Activated T-cell treated with anti-CD3 and anti-CD28 coated beads for 1 hour (primary cell): Measurements from ENCODE around the gene CFI.
"Not testable (repeated sequence)": the region's sequence is repeated elsewhere in the genome, so short reads cannot be mapped to it uniquely, and the experiment has no call there.

ENCODE experiments used
- DNase-seq: peaks from one replicate; pipeline ENCODE4 v3.0.0-alpha.2; 2020; ENCODE audit warnings: low read depth

Gene CFI

DNA sequence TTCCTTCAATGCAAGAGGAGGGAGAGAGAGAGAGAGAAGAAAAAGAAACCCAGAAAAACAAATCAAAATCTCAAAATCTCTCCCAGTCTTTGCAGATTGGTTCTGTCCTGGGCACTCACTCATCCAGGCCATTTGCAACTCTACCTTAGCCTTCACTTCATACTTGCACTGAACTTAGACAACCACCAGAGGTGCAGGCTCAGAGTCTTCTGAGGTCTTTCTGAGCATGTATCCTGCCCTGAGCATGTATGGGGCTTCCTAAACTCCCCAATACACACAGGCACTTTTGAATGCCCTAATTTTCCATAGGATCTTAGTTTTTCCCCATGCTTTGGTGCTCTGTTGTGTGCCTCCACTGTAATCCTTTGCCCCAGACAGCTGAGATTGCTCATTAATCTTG, 2.9 kb downstream of the CFI start:
- DNase-seq = no peak

DNA sequence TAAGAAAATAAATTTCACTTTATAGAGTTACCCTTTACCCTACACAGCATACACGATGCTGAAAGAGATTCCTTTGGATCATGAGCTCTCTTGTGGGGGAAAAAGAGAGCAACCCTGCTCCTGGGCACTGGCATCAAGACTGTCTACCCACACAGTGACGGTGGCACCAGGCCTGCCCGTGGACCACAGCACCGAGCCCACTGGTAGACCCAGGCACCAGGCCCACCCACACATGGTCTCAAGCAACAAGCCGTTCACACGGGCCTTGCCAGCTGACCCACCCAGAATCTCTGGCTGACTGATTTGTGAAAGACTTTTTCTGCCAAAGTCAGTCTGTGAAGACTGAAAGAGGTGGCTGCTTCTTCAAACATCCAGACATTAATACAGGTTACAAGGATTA, 6.7 kb downstream of the CFI start:
- DNase-seq = no peak

DNA sequence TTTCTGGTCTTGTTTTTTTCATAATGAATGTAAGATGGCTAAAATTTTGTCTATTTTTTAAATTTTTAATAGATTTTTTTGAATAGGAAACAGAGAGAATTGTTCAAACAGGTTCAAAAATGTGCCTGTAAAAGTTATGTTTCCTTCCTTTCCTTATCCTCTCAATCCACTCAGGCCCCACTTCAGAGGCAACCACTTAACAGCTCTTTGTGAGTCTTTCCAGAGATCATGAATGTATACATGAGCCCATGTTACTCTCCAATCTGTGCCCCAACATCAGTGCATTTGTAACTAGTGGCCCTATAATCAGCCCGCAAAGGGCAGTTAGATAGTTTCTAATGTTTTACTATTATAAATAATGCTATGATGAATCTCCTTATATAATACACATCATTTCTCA, 14.0 kb downstream of the CFI start:
- DNase-seq = no peak

GRCh38 chr4:109786846-109787245, 15.0 kb downstream of the CFI start:
- DNase-seq = no peak

DNA sequence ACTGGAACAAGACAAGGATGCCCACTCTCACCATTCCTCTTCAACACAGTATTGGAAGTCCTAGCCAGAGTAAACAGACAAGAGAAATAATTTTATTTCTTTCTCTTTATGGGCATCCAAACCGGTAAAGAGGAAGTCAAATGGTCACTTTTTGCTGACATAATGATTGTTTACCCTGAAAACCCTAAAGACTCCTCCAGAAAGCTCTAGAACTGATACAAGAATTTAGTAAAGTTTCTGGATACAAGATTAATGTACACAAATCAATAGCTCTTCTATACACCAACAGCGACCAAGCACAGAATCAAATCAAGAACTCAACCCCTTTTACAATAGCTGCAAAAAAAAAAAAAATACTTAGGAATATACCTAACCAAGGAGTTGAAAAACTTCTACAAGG, 19.7 kb downstream of the CFI start:
- DNase-seq = not testable (repeated sequence)

GRCh38 chr4:109764789-109765402, 36.9 kb downstream of the CFI start:
- no peak for DNase-seq

- DNase-seq = no peak
These were observed 37.4 kb downstream of the CFI start for GRCh38 chr4:109764376-109764775.

- DNase-seq = no peak
These were observed 41.1 kb downstream of the CFI start for GRCh38 chr4:109760682-109761081.

DNA sequence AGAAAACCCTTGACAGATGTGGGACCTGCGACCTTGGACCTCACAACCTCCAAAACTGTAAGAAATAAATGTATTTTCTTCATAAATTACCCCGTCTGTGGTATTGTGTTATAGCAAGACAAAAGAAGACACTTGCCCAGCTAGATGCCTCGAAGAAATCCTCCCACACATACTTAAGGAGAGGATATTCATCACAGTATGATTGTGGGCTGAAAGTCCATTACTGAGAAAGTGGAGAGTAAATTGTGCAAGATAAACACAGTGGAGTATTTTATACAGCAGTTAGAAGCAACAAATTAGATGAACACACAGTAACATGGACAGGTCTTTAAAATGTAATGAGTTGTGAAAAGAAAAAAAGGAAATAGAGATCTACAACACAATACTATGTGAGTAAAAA, 46.1 kb downstream of the CFI start:
- no peak for DNase-seq

DNA sequence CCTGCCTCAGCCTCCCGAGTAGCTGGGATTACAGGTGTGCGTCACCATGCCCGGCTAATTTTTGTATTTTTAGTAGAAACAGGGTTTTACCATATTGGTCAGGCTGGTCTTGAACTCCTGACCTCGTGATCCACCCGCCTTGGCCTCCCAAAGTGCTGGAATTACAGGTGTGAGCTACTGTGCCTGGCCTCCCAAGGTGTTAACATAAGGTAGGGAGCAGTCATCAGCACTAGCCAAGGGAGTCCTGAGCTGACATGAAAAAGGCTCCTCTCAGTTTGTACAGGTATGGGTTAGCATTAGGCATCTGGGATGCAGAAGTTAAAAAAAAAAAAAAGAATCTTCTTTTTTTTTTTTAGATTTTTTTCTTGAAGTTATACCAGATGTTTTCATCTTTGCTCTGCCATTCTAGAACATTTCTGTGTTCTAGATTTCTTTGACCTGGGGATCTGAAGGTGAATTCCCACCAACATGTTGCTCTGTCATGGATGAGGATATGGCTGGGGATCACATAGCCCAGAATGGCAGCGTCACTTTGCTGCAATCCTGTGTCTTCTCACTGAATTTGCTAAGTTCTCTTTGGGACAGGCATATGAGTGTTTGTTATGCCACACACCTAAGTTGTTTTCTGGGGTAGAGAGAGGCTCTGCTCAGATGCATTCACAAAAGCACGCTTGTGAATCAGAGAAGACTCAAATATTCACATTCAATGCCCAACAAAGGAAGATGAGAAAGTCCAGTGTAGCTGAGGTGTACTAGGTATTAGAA, 47.5 kb downstream of the CFI start:
- DNase-seq = no peak

- DNase-seq = no peak
These were observed 49.3 kb downstream of the CFI start for GRCh38 chr4:109752525-109752924.

DNA sequence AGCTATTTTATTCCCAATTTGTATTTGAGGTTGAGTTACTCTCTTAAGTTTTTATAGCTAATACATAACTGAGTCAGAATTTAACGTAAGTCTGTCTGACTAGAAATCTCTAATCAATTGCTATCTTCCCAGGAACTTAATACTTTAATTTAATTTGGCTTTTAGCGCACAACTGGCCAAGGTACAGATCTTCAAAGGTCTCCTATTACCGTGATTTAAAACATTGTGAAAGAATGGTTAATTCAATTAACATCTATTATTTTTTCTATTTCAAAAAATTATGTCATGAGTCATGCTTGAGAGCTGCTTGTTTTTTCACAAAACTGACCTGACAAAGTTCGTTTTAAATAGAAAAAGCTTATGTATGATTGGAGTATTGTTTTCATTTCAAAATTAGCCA, 49.9 kb downstream of the CFI start:
- no peak for DNase-seq

- no peak for DNase-seq
These were observed 51.1 kb downstream of the CFI start for GRCh38 chr4:109750652-109751244.

DNA sequence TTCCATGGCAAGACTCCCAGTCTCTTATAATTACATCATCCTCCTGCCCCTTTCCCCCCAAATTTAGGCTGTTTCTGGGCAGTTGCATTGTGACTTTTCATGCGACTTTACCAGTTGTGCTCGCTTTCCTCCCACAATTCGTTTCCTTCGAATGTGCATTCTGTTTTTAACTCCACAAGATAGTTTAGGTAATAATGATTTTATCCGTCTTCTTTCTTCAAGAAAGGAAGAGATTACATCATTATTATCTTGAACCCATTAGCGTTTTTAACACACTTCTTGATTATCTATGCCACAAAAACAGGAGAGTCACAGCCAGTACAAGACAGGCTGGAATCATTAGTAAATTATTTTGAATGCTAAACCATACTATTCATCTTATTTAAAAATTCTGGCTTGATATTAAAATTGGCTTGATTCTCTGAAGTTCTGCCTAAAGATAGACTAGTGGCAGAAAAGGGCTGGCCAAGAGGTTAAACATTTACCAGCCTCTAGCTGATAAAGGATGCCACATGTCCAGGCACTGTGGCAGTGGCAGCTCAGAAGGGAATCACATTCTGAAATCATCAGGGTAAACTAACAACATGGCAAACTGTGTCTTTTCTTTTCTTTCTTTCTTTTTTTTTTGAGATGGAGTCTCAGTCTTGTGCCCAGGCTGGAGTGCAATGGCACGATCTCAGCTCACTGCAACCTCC, 52.3 kb downstream of the CFI start:
- DNase-seq = no peak

DNA sequence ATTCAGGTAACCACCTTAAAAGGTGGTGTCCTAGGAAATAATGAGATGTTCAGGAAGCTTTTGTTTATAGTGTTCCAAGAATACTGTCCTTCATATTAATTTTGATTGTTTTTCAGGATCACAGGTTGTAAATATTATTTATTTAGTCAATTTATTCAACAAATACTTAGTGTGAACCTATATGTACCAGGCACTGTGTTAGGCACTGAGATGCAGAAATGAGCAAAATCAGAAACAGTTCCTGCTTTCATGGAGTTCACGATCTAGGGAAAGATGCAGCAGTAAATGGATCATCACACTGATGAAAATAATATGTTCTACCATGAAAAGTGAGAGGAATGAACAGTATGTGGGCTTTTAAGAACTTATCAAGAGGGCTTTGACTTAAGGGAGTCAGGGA, 53.7 kb downstream of the CFI start:
- DNase-seq = no peak

DNA sequence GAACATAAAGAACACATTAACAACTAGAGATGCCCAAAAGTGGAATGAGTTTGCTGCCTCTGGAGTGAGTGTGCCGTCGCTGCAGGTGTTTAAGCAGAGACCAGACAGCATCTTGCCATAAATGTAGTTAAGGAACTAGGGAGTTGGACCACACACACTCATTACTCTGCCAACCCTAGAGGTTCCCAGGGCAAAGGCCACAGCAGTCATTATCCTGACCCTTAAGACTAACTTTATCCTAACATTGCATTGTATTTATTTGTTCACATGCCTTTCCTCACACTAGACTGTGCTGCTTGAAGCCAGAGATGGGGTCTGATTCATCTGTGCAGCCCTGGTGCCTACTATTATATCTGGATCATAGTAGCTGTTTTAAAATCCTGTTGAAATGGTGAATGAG, 55.1 kb downstream of the CFI start:
- no peak for DNase-seq

DNA sequence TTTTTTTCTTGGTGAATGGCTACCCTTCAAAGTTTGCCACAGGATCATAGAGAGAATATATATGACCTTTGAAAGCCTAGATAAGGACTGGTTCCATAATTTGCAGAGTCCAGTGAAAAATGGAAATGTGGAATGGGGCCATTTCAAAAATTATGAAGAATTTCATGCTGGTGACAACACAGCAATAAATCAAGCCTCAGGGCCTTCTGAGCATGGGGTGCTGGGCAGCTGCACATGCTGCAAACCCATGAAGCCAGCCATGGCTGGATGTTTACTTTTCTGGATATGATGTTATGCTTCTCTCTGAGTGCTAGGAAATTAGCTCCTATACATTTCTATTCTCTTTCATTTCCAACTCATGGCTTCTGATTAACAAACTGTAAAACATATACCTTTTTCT, 56.0 kb downstream of the CFI start:
- no peak for DNase-seq

DNA sequence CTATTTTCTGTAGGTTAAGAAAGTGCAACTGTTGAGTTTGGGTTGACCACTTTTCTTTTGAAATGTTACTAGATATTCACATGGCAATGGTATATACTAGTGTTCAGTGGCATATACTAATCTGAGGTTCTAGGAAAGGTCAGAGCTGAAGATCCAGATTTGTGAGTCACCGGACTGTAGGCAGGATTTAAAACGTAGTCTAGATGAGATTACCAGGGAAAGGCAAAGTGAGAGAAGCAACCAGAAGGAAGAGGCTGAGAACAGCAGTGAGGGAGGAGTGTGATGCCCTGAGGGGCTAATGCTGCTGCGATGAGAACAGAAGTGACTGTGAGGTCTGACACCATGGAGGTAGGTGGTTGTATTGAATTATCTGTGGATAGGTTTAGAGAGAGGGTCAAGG, 62.3 kb downstream of the CFI start:
- no peak for DNase-seq

- no peak for DNase-seq
These were observed 63.5 kb downstream of the CFI start for GRCh38 chr4:109738104-109738872.

DNA sequence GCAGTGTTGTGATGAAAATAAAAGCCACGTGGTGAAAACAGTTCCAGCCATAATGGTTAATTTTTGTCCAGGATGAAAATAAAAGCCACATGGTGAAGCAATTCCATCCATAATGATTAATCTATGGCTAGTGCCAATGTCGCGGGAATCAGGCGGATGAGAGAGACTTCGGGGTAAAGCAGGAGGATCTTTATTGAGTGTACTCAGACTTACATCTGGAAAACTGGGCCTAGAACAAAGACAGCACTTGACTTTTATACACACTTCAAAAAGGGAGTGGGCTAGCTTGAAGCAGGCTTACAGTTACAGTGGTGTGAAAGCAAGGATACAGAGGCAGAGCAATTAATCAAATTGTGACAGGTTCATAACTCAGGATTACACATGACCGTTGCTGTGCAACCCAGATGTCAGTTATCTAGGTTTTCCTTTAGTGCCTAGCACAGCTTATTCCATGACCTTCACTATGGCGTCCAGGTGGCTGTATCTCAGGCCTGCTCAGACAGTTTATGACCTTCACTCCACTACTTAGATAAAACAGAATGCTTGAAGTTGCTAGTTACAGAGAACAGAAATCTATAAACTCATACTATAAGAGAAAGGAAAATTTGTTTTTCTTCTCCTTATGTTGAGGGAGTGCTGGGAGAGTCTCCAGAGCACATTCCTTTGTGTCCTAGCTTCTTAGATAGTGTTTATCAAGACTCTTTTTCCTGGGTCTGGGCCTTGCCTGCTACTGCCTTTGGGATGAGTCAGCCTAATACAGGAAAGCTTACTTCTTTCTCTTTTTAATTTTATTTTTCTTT, 66.0 kb downstream of the CFI start:
- no peak for DNase-seq

- no peak for DNase-seq
These were observed 68.1 kb downstream of the CFI start for GRCh38 chr4:109733728-109734127.
